Right ventricle myocardium inferior (tissue), 1 donor: ENCODE data around the gene BMP2. TPM values are rescaled to one million over a fixed set of nuclear protein-coding genes. Genes with fewer than 3 reads are reported as not detected.

ENCODE experiments used
- ATAC-seq: fragments of 200-7000 bp; cut with Tn5 transposase; one replicate; pipeline ENCODE4 v1.9.1; 2020; ENCODE audit warnings: mild to moderate bottlenecking, moderate library complexity
- DNase-seq: peaks from one replicate; pipeline ENCODE4 v3.0.0; 2021; ENCODE audit errors: missing footprints
- intact Hi-C: fragments of 100-400 bp; cut with DNase I; formaldehyde crosslinking; loops from one replicate; pipeline ENCODE4 v1.11.0; 2022
- total RNA-seq: library from RNA; stranded (reverse); fragmentation: NEBNext Ultra II Directional; extraction: Animal tissue kit (Norgen Biotek cat#: 25700); gene quantifications from one replicate; pipeline ENCODE4 v1.2.1, GENCODE V29; 2021
- donor health status: DM: no; HTN: yes; CAD: no; lungs with severe emphysema.

The BMP2 gene
- total RNA-seq, 1 donor from 2014 or later, result 2.3 TPM

DNA sequence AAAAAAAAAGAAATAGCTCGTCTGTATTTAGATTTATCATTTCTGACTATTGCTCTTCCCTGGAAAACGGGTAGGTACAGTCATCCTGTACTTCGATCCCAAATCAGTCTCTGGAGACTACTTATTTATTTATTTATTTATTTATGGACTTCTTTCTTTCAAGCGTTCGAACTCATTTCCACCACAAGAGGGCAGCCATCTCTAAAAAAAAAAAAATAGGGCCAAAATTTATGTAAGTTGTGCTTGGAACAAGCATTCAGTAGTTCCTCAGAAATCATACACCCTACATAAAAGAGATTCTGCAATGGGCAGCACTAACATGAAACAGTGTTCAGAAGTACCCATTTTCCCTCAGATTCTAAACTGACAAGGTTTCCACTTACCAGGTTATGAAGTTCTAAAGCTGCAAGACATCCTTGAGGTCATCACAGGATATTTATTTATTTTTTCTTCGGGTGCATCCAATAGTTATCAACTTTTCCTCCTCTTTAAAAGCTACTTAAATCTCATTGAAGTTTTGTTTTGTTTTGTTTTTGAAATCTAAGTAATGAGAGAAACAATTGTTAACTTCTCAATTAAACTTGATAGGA, 1.9 kb upstream of the BMP2 start:
- intact Hi-C loops, result loop anchor here (2.0 to 10.0 kb wide), 3 partner anchors 59 to 183 kb away; no protein-coding TSS in a partner anchor
- no peak for ATAC-seq

DNA sequence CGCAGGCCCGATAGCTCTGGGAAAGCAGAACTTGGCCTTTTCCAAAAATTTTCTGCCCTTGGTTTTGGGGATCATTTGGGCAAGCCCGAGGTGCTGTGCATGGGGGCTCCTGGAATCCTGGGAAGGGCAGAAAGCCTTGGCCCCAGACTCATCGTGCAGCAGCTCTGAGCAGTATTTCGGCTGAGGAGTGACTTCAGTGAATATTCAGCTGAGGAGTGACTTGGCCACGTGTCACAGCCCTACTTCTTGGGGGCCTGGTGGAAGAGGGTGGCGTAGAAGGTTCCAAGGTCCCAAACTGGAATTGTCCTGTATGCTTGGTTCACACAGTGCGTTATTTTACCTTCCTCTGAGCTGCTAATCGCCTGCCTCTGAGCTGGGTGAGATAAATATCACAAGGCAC, 1.1 kb upstream of the BMP2 start:
- intact Hi-C loops, result loop anchor here (2.0 to 10.0 kb wide), 3 partner anchors 58 to 184 kb away; no protein-coding TSS in a partner anchor
- no peak for DNase-seq
- ATAC-seq, result no peak

More for the DNA sequence above, 1.9 kb upstream of the BMP2 start:
- no peak for DNase-seq

GRCh38 chr20:6767126-6767535, 355 bp upstream of the BMP2 start:
- DNase-seq (no peak), ATAC-seq (no peak)
- intact Hi-C loops, result loop anchor here (2.0 to 10.0 kb wide), 3 partner anchors 58 to 185 kb away; no protein-coding TSS in a partner anchor

DNA sequence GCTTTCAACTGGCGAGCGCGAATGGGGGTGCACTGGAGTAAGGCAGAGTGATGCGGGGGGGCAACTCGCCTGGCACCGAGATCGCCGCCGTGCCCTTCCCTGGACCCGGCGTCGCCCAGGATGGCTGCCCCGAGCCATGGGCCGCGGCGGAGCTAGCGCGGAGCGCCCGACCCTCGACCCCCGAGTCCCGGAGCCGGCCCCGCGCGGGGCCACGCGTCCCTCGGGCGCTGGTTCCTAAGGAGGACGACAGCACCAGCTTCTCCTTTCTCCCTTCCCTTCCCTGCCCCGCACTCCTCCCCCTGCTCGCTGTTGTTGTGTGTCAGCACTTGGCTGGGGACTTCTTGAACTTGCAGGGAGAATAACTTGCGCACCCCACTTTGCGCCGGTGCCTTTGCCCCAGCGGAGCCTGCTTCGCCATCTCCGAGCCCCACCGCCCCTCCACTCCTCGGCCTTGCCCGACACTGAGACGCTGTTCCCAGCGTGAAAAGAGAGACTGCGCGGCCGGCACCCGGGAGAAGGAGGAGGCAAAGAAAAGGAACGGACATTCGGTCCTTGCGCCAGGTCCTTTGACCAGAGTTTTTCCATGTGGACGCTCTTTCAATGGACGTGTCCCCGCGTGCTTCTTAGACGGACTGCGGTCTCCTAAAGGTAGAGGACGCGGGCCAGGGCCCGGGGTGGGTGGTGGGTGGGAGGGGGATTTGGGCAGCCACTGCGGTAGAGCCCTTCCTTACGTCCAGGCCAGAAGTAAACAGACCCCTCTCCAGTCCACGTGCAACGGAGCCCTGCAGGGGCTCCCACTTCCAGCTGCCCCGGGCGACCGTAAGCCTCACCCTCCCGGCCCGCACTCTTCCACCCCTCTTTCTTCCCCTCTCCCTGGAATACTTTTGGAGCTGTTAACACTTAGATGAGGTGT, 998 bp downstream of the BMP2 start:
- intact Hi-C loops, result loop anchor here (5.0 to 10.0 kb wide), 2 partner anchors 56 to 186 kb away; no protein-coding TSS in a partner anchor
- DNase-seq, result peak; percentile 72
- ATAC-seq, result peak; percentile 24

- peak; percentile 72 for DNase-seq
- intact Hi-C loops, result loop anchor here (5.0 to 10.0 kb wide), 2 partner anchors 55 to 188 kb away; no protein-coding TSS in a partner anchor
- no peak for ATAC-seq
Measured at GRCh38 chr20:6769903-6770785, 2.7 kb downstream of the BMP2 start.

DNA sequence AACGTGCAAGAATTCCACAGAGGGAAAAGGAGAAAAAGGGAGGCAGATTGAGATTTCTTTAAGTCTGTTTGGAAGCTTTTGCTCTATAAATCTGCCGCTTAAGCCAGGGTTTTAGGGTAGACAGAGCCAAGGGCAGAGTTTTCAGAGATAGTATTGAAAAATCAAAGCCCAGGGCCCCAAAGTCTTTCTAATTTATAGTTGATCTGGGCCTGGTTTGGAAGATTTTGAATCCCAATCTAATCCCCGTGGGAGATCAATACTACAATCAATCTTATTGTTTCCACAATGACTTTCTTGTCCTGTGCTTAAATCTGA, 3.3 kb downstream of the BMP2 start:
- intact Hi-C loops, result no loop called here
- no peak for ATAC-seq

DNA sequence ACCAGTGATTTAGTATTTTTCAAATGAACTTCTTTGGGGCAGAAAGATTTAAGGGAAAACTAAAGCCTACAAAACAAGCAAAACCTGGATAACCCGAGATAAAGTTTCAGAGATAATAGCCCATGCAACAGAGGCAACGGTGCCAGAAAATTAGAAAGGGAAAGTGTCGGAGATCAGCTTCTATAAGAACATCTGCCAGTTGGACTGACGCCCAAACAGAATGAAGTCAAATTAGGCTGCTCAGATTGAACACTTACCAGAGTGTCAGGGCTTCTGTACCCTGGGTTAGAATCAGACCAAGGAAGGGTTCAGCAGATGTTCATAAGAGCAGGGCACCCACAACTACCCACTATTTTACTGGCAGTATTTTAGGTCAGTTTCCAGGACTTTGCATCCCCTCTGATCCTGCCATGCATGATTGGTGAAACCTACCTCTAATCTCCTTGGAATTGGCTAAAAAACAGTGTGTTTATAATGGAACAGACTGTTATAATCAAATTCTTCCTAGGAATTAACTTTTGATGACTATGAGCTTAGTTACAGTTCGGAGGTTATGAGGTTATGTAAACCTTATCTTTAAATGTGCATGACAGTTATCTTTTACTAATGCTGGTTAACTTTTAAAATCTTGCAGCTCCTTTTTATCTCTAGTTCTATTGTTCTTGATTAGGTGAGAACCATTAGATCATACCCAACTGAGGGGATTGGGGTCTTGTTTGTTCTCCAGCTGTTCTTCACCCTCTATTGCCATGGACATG, 13.1 kb downstream of the BMP2 start:
- DNase-seq (no peak), ATAC-seq (no peak)
- intact Hi-C loops, result no loop called here

More for the DNA sequence above, 3.3 kb downstream of the BMP2 start:
- no peak for DNase-seq

DNA sequence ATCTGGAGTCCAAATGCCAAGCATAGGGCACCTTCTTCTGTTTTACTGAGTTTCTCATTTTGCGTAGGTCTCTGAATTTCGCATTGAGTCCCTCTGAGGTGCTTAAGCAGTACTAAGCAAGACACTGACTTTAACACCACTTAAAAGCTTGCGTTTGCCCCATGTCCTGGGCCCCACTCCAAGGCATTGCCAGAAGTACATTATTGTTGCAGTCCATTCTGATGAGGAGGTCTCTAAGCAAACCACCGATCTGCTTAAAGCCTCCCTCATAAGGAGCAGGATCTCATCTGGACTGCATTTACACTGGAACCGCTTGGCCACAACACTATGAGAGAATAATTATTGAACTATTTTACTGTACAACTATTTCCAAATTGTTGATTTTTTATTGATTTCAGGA, 16.3 kb downstream of the BMP2 start:
- intact Hi-C loops, result no loop called here
- DNase-seq (no peak), ATAC-seq (no peak)

GRCh38 chr20:6784210-6784631, 16.7 kb downstream of the BMP2 start:
- intact Hi-C loops, result no loop called here
- DNase-seq (no peak), ATAC-seq (no peak)

- ATAC-seq (no peak), DNase-seq (no peak)
- intact Hi-C loops, result no loop called here
Measured at GRCh38 chr20:6784767-6785166, 17.3 kb downstream of the BMP2 start.

- intact Hi-C loops, result no loop called here
- DNase-seq (no peak), ATAC-seq (no peak)
Measured at GRCh38 chr20:6786548-6786947, 19.1 kb downstream of the BMP2 start.

- DNase-seq (no peak), ATAC-seq (no peak)
- intact Hi-C loops, result no loop called here
Measured at GRCh38 chr20:6792789-6793188, 25.3 kb downstream of the BMP2 start.

DNA sequence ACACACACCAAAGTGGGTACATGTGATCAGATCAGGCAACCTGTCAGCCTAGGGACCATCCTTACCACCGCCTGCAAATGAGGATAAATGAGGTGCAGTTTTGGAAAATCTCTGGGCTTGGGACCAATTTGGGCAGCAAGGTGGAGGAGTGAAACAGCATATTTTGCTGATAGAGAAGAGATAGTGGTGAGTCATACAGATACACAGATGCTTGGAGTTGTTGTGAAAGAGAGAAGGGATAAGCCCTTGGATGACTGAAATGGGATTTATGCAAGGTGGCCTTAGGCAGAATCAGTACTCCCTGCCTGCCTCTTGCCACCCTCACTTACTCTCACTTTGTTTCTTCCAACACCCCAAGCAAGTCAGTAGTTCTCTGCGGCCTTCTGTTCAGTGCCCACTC, 34.7 kb downstream of the BMP2 start:
- no peak for DNase-seq
- ATAC-seq, result no peak

DNA sequence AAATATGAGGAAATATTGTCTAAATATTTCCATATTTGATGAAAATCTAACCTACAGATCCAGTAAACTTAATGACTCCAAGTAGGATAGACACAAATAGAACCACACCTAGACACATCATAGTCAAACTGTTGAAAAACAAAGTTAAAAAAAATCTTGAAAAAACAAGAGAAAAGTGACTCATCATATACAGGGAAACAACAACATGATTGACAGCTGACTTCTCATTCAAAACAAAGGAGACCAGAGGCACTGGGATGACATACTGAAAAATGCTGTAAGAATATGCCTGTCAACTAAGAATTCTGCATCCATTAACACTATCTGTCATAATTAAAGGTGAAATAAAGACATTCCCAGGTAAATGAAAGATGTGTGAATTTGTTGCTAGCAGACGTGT, 38.8 kb downstream of the BMP2 start:
- intact Hi-C loops, result no loop called here
- DNase-seq, result no peak
- ATAC-seq, result no peak

More for the DNA sequence above, 34.7 kb downstream of the BMP2 start:
- intact Hi-C loops, result no loop called here

DNA sequence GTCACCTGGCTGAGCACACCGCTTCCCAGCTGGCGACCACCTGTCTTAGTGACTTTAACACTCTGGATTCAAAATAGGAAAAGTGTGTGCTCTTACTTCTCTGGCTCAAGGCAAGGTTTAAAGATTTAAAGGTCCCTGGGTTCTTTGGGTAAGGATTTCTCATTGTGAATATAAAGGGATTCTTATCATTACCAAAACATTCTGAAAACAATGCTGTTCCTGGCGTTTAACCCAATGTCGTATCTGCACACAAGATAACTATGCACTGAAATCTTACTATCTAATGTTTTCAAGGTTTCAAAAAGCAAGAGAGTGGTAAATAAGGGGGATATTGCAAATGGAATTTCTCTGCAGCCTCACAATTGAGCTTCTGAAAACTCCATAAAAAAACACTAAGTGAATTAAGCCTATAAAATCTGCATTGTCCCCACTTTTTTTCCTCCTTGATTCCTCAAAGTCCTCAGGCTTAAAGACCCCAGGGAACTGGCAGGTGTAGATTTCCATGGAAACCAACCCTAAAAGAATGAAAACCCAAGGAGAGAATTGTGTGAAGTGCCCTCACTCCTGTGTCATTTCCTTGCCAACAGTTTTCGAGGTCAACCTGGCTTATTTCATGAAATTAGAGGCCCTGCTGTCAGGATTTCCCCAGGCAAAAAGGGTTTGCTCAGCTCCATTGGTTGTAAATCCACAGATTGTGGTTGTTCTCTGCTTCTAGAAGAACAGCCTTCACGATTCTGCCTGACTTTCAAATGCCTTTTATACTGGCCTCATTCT, 44.0 kb downstream of the BMP2 start:
- DNase-seq, result no peak
- no peak for ATAC-seq
- intact Hi-C loops, result no loop called here

GRCh38 chr20:6812530-6812929, 45.0 kb downstream of the BMP2 start:
- DNase-seq (no peak), ATAC-seq (no peak)
- intact Hi-C loops, result no loop called here

DNA sequence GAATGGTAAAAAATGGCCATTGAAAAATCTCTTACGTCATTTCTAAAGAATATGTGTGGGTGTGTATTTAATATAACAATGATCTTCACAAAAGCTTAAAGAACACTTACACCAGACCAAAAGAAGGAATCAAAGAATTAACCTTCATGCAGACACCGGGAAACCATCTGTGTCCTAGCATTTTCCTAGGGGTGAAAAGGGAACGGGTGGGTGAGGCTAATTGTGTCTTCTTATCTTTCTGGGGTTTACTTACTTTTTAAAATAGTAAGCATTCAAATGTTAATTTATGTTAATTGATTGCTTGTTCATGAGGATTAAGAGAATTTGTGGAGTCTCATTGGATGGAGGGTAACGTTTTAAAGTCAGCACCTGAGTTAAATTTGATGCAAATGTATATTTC, 47.5 kb downstream of the BMP2 start:
- intact Hi-C loops, result no loop called here
- no peak for DNase-seq
- no peak for ATAC-seq
